ENCODE results near the gene SEL1L2.

Gene SEL1L2

DNA sequence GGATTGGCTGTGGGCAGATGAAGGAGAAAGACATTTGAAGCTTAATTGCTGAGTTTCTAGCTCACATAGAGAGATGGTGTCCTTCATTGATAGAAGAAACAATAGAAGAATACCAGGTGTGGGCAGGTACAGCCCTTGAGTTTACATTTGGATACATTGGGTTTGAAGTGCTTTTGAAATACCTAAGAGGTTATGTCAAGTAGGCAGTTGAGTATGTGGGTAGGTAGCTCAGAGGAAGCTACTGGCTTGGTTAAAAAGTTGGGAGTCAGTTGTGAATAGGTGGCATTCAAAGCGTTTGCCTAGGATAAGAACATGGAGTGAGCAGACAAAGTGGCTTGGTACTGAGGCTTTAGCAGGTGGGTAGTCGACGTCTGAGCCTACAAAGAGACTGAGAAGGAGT lies 180.6 kb downstream of the SEL1L2 start:
- no peak for DNase-seq

DNA sequence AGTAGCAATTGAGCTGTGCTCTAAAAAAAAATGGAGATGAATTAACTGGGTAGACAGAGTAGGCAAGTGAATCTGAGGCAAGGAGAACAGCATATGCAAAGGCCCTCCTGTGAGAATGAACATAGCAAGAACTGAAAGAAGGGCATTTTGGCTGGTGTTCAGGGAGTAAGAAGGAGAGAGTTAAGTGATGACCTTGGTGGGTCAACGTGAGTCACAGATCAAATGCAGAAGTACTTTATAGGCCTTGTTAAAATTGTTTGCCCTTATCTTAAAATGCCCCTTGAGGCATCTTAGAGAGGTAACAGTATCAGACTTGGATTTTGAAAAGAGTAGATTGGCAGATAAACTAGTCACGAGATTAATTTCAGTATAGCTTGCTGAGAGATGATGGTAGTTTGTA lies 181.0 kb downstream of the SEL1L2 start:
- DNase-seq: no peak

DNA sequence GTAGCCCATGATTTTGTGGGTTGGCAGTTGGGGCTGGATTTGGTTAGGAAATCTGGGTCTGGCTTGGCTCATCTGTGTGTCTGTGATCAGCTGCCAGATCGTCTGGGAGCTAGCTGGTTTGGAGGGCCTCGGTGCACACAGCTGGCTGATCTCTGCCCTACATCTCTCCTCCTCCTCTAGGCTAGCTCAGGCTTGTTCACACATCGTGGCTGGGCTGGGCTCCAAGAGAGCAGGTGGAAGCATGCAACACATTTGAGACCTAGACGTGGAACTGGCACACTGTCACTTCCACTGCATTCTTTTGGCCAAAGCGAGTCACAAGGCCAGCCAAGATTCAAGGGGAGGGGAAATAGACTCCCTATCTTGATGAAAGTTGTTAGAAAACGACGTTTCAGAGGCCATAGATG lies 189.7 kb downstream of the SEL1L2 start:
- no peak for DNase-seq

DNA sequence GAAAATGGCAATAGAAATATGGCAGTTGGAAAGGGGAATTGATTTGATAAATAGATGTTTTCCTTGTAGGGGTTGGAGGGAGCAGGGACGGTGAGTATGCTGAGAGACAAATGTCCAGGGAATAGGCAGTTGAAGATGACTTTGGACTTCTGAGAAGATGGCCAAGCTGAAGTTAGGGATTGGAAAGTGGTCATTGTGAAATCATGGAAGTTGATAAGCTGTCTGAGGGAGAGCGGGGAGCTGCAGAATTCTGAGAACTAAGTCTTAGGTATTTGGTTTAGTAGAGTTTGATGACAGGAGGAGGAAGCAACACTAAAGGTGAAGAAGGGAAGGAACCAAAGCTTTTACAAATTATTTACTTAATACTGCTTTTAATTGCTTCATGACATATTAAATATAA lies 190.4 kb downstream of the SEL1L2 start:
- DNase-seq: no peak

All from kidney glomerular epithelial cell (primary cell).